ENCODE measurements around the gene TRPM3.

- TF ChIP-seq CTCF (IDR thresholded peaks at IDR 0.05; ENCODE audit: low read depth, low read length): no peak
- no peak for TF ChIP-seq EZH2phosphoT487 (IDR thresholded peaks at IDR 0.05; ENCODE audit: low read depth)
These were observed 259.6 kb downstream of the TRPM3 start for GRCh38 chr9:70861797-70862196.

Data from OCI-LY3 (cell line).